ENCODE measurements around the gene MBL2.

MBL2 gene

GRCh38 chr10:52772623-52773022 is at the start of gene MBL2:
Gene MBL2 (minus strand): TSS chr10:52772784. CDS start chr10:52771635, 1,149 bp downstream.
- DNase-seq (ENCODE audit: low read depth), result no peak

- no peak for DNase-seq (ENCODE audit: low read depth)
Measured at GRCh38 chr10:52820309-52820708, 47.7 kb upstream of the MBL2 start.

- DNase-seq (ENCODE audit: low read depth), result no peak
Measured at GRCh38 chr10:52818019-52818418, 45.4 kb upstream of the MBL2 start.

- no peak for DNase-seq (ENCODE audit: low read depth)
Measured at GRCh38 chr10:52814506-52814905, 41.9 kb upstream of the MBL2 start.

- DNase-seq (ENCODE audit: low read depth), result no peak
Measured at GRCh38 chr10:52811776-52812175, 39.2 kb upstream of the MBL2 start.

GRCh38 chr10:52810761-52811160 is 38.2 kb upstream of the MBL2 start:
- DNase-seq (ENCODE audit: low read depth), result no peak

- no peak for DNase-seq (ENCODE audit: low read depth)
Measured at GRCh38 chr10:52807803-52808202, 35.2 kb upstream of the MBL2 start.

GRCh38 chr10:52805414-52806285 is 33.1 kb upstream of the MBL2 start:
- DNase-seq (ENCODE audit: low read depth), result no peak

- no peak for DNase-seq (ENCODE audit: low read depth)
Measured at GRCh38 chr10:52801947-52802346, 29.4 kb upstream of the MBL2 start.

- no peak for DNase-seq (ENCODE audit: low read depth)
Measured at GRCh38 chr10:52786098-52786497, 13.5 kb upstream of the MBL2 start.

- no peak for DNase-seq (ENCODE audit: low read depth)
Measured at GRCh38 chr10:52785418-52785817, 12.8 kb upstream of the MBL2 start.

GRCh38 chr10:52783726-52784125 is 11.1 kb upstream of the MBL2 start:
- no peak for DNase-seq (ENCODE audit: low read depth)

- no peak for DNase-seq (ENCODE audit: low read depth)
Measured at GRCh38 chr10:52782554-52782953, 10.0 kb upstream of the MBL2 start.

- no peak for DNase-seq (ENCODE audit: low read depth)
Measured at GRCh38 chr10:52780391-52781155, 8.0 kb upstream of the MBL2 start.

GRCh38 chr10:52779541-52780390 is 7.2 kb upstream of the MBL2 start:
- peak; percentile 4 for DNase-seq (ENCODE audit: low read depth)

GRCh38 chr10:52778511-52779392 is 6.2 kb upstream of the MBL2 start:
- DNase-seq (ENCODE audit: low read depth), result no peak

- no peak for DNase-seq (ENCODE audit: low read depth)
Measured at GRCh38 chr10:52777414-52777813, 4.8 kb upstream of the MBL2 start.

GRCh38 chr10:52776471-52776903 is 3.9 kb upstream of the MBL2 start:
- no peak for DNase-seq (ENCODE audit: low read depth)

GRCh38 chr10:52775132-52775647 is 2.6 kb upstream of the MBL2 start:
- no peak for DNase-seq (ENCODE audit: low read depth)

- DNase-seq (ENCODE audit: low read depth), result no peak
Measured at GRCh38 chr10:52774600-52775106, 2.1 kb upstream of the MBL2 start.

- no peak for DNase-seq (ENCODE audit: low read depth)
Measured at GRCh38 chr10:52774182-52774581, 1.6 kb upstream of the MBL2 start.

All from stimulated activated CD8-positive, alpha-beta memory T cell treated with anti-CD3 and anti-CD28 coated beads, Interleukin-7, amount 100 ng/mL, for 24 hours (primary cell).